Measurements from ENCODE around the gene CCDC15.

The CCDC15 gene

GRCh38 chr11:125072961-125073590 lies 119.1 kb downstream of the CCDC15 start:
- Histone ChIP-seq H3K36me3 (ENCODE audit: control insufficient read depth in 1 of 2, insufficient read depth in 2 of 2, low read length in 2 of 2) (no peaks in the 10 kb centered on the region), H2BK5ac (ENCODE audit: low read depth, low read length, poor library complexity) (no peak overlapping the region), H3K79me2 (ENCODE audit: control insufficient read depth, insufficient read depth, low read length, poor library complexity) (no peaks in the 10 kb centered on the region), H3K27ac (ENCODE audit: low read depth, low read length) (no peak overlapping the region), H3K4ac (ENCODE audit: low read depth, low read length) (no peak overlapping the region), H4K91ac (ENCODE audit: low read depth, low read length) (no peak overlapping the region), H4K12ac (ENCODE audit: low read depth, low read length) (no peak overlapping the region), H2AFZ (ENCODE audit: insufficient read depth, low read length, poor library complexity) (no peak overlapping the region), H3K4me2 (ENCODE audit: low read length) (no peak overlapping the region), H3K79me1 (ENCODE audit: low read length) (no peaks in the 10 kb centered on the region), H3K4me3 (ENCODE audit: low read depth, low read length) (no peak overlapping the region), H4K8ac (ENCODE audit: low read depth, low read length) (no peak overlapping the region), H2BK120ac (ENCODE audit: insufficient read depth, low read length, poor library complexity) (no peak overlapping the region), H3K9ac (ENCODE audit: low read length) (no peak overlapping the region), H3K18ac (ENCODE audit: low read length) (no peak overlapping the region), H3K27me3 (ENCODE audit: insufficient read depth, low read length) (no peaks in the 10 kb centered on the region), H2BK12ac (ENCODE audit: low read length) (no peak overlapping the region), H3K23ac (ENCODE audit: low read length) (no peak overlapping the region), H3K4me1 (ENCODE audit: control insufficient read depth in 1 of 2, insufficient read depth in 2 of 2, low read length in 2 of 2) (peaks cover 0 to 8% of the 10 kb centered on the region in 2 experiments), H3K9me3 (ENCODE audit: insufficient read depth, low read depth, low read length) (no peaks in the 10 kb centered on the region), H2AK5ac (ENCODE audit: low read length) (no peak overlapping the region), H3K14ac (ENCODE audit: low read length) (no peak overlapping the region)
- no CpG with 5 or more reads among the region's 12 CpGs for WGBS (ENCODE audit: extremely low coverage, insufficient coverage, insufficient read length)
- DNase-seq: no peak

- Histone ChIP-seq H3K4me2 (ENCODE audit: low read length) (no peak overlapping the region), H4K91ac (ENCODE audit: low read depth, low read length) (no peak overlapping the region), H3K79me2 (ENCODE audit: control insufficient read depth, insufficient read depth, low read length, poor library complexity) (no peaks in the 10 kb centered on the region), H3K14ac (ENCODE audit: low read length) (no peak overlapping the region), H3K9ac (ENCODE audit: low read length) (no peak overlapping the region), H3K36me3 (ENCODE audit: control insufficient read depth in 1 of 2, insufficient read depth in 2 of 2, low read length in 2 of 2) (no peaks in the 10 kb centered on the region), H2BK120ac (ENCODE audit: insufficient read depth, low read length, poor library complexity) (no peak overlapping the region), H3K4me1 (ENCODE audit: control insufficient read depth in 1 of 2, insufficient read depth in 2 of 2, low read length in 2 of 2) (peaks cover 3 to 8% of the 10 kb centered on the region in 2 experiments), H2AFZ (ENCODE audit: insufficient read depth, low read length, poor library complexity) (no peak overlapping the region), H3K4ac (ENCODE audit: low read depth, low read length) (no peak overlapping the region), H3K23ac (ENCODE audit: low read length) (no peak overlapping the region), H4K8ac (ENCODE audit: low read depth, low read length) (no peak overlapping the region), H2AK5ac (ENCODE audit: low read length) (no peak overlapping the region), H2BK5ac (ENCODE audit: low read depth, low read length, poor library complexity) (no peak overlapping the region), H3K9me3 (ENCODE audit: insufficient read depth, low read depth, low read length) (no peaks in the 10 kb centered on the region), H2BK12ac (ENCODE audit: low read length) (no peak overlapping the region), H4K12ac (ENCODE audit: low read depth, low read length) (no peak overlapping the region), H3K18ac (ENCODE audit: low read length) (no peak overlapping the region), H3K79me1 (ENCODE audit: low read length) (no peaks in the 10 kb centered on the region), H3K27me3 (ENCODE audit: insufficient read depth, low read length) (no peaks in the 10 kb centered on the region), H3K4me3 (ENCODE audit: low read depth, low read length) (no peak overlapping the region), H3K27ac (ENCODE audit: low read depth, low read length) (no peak overlapping the region)
- WGBS (ENCODE audit: extremely low coverage, insufficient coverage, insufficient read length): no CpG with 5 or more reads among the region's 19 CpGs
- no peak for DNase-seq
These were observed 119.8 kb downstream of the CCDC15 start for GRCh38 chr11:125073616-125074483.

- Histone ChIP-seq H3K4me1 (ENCODE audit: control insufficient read depth in 1 of 2, insufficient read depth in 2 of 2, low read length in 2 of 2) (peaks cover 8 to 14% of the 10 kb centered on the region in 2 experiments), H3K4ac (ENCODE audit: low read depth, low read length) (no peak overlapping the region), H3K4me2 (ENCODE audit: low read length) (no peak overlapping the region), H4K12ac (ENCODE audit: low read depth, low read length) (no peak overlapping the region), H2BK5ac (ENCODE audit: low read depth, low read length, poor library complexity) (no peak overlapping the region), H2BK120ac (ENCODE audit: insufficient read depth, low read length, poor library complexity) (no peak overlapping the region), H3K79me1 (ENCODE audit: low read length) (no peaks in the 10 kb centered on the region), H2AK5ac (ENCODE audit: low read length) (no peak overlapping the region), H2AFZ (ENCODE audit: insufficient read depth, low read length, poor library complexity) (no peak overlapping the region), H3K9ac (ENCODE audit: low read length) (no peak overlapping the region), H2BK12ac (ENCODE audit: low read length) (no peak overlapping the region), H3K79me2 (ENCODE audit: control insufficient read depth, insufficient read depth, low read length, poor library complexity) (no peaks in the 10 kb centered on the region), H4K8ac (ENCODE audit: low read depth, low read length) (no peak overlapping the region), H3K4me3 (ENCODE audit: low read depth, low read length) (no peak overlapping the region), H3K14ac (ENCODE audit: low read length) (no peak overlapping the region), H3K23ac (ENCODE audit: low read length) (no peak overlapping the region), H4K91ac (ENCODE audit: low read depth, low read length) (no peak overlapping the region), H3K27ac (ENCODE audit: low read depth, low read length) (no peak overlapping the region), H3K36me3 (ENCODE audit: control insufficient read depth in 1 of 2, insufficient read depth in 2 of 2, low read length in 2 of 2) (no peaks in the 10 kb centered on the region), H3K18ac (ENCODE audit: low read length) (no peak overlapping the region), H3K27me3 (ENCODE audit: insufficient read depth, low read length) (no peaks in the 10 kb centered on the region), H3K9me3 (ENCODE audit: insufficient read depth, low read depth, low read length) (no peaks in the 10 kb centered on the region)
- DNase-seq: no peak
- WGBS (ENCODE audit: extremely low coverage, insufficient coverage, insufficient read length): no CpG with 5 or more reads among the region's 11 CpGs
These were observed 120.7 kb downstream of the CCDC15 start for GRCh38 chr11:125074511-125075241.

- Histone ChIP-seq H2AK5ac (ENCODE audit: low read length) (no peak overlapping the region), H3K4ac (ENCODE audit: low read depth, low read length) (no peak overlapping the region), H2AFZ (ENCODE audit: insufficient read depth, low read length, poor library complexity) (no peak overlapping the region), H3K79me2 (ENCODE audit: control insufficient read depth, insufficient read depth, low read length, poor library complexity) (no peaks in the 10 kb centered on the region), H3K9ac (ENCODE audit: low read length) (no peak overlapping the region), H3K36me3 (ENCODE audit: control insufficient read depth in 1 of 2, insufficient read depth in 2 of 2, low read length in 2 of 2) (no peaks in the 10 kb centered on the region), H4K12ac (ENCODE audit: low read depth, low read length) (no peak overlapping the region), H4K8ac (ENCODE audit: low read depth, low read length) (no peak overlapping the region), H3K27ac (ENCODE audit: low read depth, low read length) (no peak overlapping the region), H3K14ac (ENCODE audit: low read length) (no peak overlapping the region), H3K27me3 (ENCODE audit: insufficient read depth, low read length) (no peaks in the 10 kb centered on the region), H3K79me1 (ENCODE audit: low read length) (no peaks in the 10 kb centered on the region), H3K4me2 (ENCODE audit: low read length) (no peak overlapping the region), H2BK120ac (ENCODE audit: insufficient read depth, low read length, poor library complexity) (no peak overlapping the region), H3K4me3 (ENCODE audit: low read depth, low read length) (no peak overlapping the region), H3K4me1 (ENCODE audit: control insufficient read depth in 1 of 2, insufficient read depth in 2 of 2, low read length in 2 of 2) (peaks cover 8 to 12% of the 10 kb centered on the region in 2 experiments), H2BK12ac (ENCODE audit: low read length) (no peak overlapping the region), H3K18ac (ENCODE audit: low read length) (no peak overlapping the region), H3K9me3 (ENCODE audit: insufficient read depth, low read depth, low read length) (no peaks in the 10 kb centered on the region), H3K23ac (ENCODE audit: low read length) (no peak overlapping the region), H2BK5ac (ENCODE audit: low read depth, low read length, poor library complexity) (no peak overlapping the region), H4K91ac (ENCODE audit: low read depth, low read length) (no peak overlapping the region)
- DNase-seq: no peak
- no CpG with 5 or more reads among the region's 7 CpGs for WGBS (ENCODE audit: extremely low coverage, insufficient coverage, insufficient read length)
These were observed 121.2 kb downstream of the CCDC15 start for GRCh38 chr11:125075242-125075625.
